Stimulated activated CD4-positive, alpha-beta T cell treated with anti-CD3 and anti-CD28 coated beads, Interleukin-1b, Interleukin-23, amount 100 ng/mL, for 4 hours (primary cell): ENCODE data around the gene AGPAT2.

Experiments used
- DNase-seq, 2 donors: peaks; one replicate each; pipeline ENCODE4 v3.0.0-alpha.2; 2020; ENCODE audit warnings: low read depth in 2 of 2

AGPAT2 gene

DNA sequence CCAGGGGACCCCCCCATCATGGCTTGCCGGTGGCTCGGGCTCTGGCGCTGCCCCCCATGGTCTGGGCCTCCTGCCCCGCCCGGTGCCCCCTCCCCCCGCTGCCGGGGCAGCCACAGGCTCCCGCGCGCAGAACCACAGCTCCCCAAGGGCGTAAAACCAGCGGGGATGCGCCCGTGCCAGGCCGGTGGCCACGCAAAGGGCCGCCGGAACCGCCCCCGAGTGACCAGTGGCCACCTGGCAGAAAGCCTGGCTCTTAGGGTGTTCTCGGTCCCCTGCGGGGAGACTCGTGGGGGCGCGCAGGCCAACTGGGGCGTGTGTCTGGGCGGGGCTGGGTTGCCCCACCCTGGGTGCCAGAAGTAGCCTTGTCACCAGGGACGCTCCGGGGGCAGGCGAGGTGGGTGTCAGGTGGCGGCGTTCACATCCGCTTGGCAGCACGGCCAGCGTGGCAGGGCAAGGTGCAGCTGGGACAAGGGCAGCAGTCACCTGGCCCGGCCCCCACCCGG is 515 bp upstream of the AGPAT2 start:
- DNase-seq, result no peak

- DNase-seq, result no peak
These were observed 793 bp downstream of the AGPAT2 start for GRCh38 chr9:136686534-136686793.

- no peak for DNase-seq
These were observed 1.3 kb downstream of the AGPAT2 start for GRCh38 chr9:136685790-136686533.

- DNase-seq, result no peak
These were observed 2.0 kb downstream of the AGPAT2 start for GRCh38 chr9:136685216-136685615.

GRCh38 chr9:136684799-136685198 is 2.5 kb downstream of the AGPAT2 start:
- DNase-seq, result no peak

DNA sequence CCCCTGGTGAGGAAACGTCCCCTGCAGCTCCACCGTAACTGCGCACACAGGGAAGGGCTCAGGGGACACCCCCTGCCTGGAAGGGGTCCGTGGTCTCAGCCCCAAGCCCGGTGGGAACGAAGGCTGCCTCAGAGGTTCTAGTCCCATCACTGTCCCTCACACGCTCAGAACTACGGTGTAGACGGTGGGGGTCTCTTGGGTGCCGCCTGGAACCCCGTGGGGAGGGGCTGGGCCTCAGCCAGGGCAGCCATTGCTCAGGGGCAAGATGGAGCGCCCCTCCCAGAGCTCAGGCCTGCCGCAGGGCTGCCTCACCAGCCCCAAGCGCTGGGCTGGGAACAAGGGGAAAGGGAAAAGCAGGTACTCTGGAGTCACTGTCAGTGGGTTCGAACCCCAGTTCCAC is 2.9 kb downstream of the AGPAT2 start:
- DNase-seq, result no peak

DNA sequence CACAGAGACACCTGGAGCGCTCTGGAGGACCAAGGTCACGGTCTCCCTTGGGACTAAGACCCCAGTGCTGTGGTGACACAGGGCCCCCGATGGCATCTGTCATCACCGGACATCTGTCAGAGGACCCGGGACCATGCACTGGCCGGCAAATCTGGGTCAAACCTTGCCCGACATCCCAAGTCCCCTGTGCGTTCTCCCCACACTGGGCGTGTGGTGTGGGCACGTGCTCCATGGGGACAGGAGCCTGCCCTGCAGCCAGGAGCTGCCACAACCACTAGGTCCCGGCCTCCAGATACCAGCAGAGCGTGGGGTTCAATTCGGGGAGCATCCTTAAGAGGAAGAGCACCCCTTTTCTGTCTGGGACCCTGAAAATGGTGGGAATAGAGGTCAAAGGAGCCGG is 3.5 kb downstream of the AGPAT2 start:
- no peak for DNase-seq

DNA sequence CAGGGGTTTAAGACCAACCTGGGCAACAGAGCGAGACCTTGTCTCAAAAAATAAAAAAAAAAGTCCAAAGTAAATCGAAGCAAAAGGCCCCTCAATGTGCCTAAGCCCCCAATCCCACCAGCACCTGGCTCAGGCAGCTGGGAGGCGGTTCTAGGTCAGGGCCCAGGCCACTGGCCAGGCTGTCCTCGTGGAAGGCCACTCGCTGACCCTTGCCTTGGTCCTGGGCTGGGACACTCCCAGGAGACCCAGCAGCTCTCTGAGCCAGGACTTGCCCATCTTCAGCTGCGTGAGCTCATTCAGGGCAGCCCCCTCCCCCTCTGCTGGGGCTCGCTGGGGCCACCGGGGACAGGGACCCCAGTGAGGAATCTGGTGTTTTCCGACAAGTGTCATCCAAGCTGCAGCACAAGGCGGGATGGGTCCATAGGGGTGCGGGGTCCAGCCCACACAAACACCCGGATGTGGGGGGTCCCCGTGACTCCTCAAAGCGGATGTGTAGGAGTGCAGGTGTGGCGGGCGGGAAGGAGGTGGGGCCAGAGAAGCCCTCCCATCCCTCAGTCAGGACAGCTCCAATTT is 4.0 kb downstream of the AGPAT2 start:
- no peak for DNase-seq

GRCh38 chr9:136682710-136683109 is 4.5 kb downstream of the AGPAT2 start:
- no peak for DNase-seq

DNA sequence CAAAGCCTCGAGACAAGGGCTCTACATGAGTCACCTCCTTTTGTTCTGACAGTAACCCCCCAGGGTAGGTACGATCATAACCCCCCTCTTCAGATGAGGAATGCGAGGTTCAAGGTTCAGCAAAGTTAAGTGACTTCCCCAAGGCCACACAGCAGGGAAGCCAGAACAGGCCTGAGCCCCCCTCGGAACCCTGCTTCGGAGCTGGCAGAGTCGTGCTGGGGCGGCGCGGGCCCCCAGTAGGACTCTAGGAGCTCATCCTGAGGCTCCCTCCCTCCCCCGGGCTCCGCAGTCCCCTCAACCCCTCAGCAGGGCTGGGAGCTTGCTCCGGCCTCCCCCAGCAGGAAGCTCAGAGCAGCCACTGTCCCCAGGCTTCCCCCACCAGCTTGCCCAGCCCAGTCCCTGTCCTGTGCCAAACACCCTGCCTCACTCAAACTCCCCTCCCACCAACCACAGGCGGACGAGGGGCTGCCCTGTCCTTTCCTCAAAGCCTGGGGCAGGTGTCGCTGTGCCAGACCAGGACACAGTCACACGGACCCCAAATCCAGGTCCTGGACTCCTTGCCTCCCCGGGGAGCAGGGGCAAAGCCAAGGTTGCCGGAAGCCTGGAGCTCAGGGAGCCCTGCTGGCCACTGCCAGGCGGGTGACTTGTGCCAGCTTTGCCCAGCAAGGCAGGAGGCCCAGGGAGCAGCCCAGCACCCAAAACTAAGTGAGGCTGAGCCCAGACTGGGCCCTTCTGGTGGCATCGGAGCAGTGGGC is 5.1 kb downstream of the AGPAT2 start:
- DNase-seq, result no peak

GRCh38 chr9:136681029-136681428 is 6.2 kb downstream of the AGPAT2 start:
- DNase-seq, result no peak

DNA sequence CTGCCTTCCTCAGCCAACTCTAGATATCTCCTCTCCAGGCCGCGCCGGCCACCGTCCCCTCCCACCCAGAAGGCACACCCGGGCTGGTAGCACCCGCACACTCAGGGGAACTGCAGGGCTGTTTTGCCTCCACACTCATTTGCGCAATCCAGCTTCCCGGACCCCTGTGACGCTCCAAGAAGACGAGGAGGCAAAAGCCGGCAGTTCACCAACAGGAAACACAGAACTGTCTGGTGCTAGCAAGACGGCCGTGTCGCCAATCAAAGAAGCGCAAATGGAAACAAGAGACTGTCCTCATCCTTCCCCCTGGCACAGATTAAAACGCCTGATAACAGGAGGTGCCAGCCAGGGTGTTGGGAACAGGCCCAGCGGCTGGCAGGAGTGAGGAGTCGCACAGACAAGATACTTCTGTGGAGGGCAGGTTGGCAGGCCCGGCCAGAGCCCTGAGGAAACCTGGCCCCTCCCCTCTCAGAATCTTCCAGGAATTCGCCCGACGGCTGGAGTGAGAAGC is 7.8 kb downstream of the AGPAT2 start:
- no peak for DNase-seq

DNA sequence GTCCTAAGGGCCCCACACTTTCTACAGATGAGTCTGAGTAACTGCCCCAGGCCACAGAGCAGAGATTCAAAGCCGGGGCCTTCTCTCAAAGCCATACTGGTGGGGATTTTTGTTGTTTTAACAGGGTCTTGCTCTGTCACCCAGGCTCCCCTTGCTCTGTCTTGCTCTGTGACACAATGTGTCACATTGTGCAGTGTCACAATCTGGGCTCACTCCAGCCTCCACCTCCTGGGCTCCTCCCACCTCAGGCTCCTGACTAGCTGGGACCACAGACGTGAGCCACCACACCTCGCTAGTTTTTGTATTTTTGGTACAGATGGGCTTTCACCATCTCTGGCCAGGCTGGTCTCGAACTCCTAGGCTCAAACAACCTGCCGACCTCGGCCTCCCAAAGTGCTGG is 8.6 kb downstream of the AGPAT2 start:
- no peak for DNase-seq

DNA sequence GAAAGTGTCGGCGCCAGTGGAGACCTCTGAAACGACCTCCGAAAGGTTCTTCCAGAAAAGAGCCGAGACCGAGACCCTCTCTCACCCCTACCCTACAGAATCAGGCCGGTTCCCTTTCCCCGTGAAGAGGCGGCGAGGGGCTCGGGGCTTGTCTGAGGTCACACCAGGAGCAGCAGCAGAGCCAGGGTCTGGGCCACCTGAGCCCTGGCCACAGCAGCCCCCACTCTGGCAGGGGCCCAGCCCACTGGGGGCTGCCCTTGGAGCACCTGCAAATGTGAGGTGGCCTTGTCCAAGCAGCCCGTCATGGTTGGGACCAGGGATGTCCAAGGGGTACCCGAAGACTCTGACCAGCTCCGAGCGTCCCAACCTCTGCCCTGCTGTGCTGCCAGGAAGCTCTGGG is 9.2 kb downstream of the AGPAT2 start:
- DNase-seq, result no peak

- DNase-seq, result no peak
These were observed 10.2 kb downstream of the AGPAT2 start for GRCh38 chr9:136676920-136677686.

- no peak for DNase-seq
These were observed 10.9 kb downstream of the AGPAT2 start for GRCh38 chr9:136676297-136676794.

DNA sequence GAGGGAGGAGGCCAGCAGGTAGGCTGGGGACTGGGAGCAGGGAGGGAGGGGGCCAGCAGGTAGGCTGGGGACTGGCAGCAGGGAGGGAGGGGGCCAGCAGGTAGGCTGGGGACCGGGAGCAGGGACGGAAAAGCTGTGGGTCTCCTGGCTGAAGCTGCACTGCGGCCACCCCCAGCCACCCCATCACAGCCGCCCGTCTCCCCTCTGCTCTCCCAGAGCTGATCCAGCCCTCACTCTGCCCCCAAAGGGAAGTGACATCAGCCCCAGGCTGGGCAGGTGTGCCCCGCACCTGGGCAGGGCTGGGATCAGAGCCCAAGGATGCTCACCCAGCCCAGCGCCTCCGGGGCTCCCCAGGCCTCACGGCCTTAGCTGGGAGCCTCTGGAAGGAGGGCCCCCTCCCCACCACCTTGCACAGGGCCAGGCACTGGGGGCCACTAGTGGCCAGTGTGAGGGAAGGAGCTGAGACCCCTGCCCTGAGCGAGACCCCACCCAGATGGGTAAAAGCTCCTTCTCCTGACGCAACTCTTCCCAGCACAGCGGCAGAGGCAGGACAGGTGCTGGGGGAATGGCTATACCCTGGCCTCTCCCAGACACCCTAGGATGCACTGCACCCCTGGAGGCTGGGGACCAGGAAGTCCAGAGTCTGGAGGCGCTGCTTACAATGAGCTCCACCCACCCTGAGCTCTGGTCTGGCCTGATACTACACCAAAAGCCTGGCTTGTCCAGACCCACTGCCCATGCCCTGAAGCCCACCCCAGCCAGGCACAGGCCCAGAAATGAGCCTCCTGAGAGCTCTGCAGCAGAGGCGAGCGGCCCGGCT is 11.6 kb downstream of the AGPAT2 start:
- DNase-seq, result no peak

DNA sequence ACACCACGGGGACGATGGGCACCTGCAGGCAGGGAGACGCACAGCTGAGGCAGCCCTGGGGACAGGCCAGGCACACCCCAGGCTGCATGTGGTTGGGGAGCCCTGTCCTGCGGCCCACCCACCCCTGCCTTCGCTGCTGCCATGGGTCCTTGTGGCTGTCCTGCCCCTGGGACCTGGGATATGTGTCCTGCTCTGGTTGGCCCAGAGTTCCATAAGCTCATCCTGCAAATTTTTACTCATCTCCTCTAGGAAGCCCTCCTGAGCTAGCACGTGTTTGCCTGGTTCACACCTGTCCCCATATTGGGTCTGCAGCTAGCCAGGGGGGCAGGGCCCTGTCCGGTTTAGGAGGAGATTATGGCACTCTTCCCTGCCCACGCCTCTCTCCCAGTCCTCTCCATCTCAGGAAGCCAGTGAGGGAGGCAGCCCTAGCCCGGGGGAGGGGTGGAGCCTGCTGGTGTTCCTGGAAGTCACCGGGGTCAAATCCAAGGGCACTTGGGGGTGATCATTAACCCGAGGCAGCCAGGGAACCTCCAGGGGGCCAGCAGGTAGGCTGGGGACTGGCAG is 12.4 kb downstream of the AGPAT2 start:
- DNase-seq, result no peak

DNA sequence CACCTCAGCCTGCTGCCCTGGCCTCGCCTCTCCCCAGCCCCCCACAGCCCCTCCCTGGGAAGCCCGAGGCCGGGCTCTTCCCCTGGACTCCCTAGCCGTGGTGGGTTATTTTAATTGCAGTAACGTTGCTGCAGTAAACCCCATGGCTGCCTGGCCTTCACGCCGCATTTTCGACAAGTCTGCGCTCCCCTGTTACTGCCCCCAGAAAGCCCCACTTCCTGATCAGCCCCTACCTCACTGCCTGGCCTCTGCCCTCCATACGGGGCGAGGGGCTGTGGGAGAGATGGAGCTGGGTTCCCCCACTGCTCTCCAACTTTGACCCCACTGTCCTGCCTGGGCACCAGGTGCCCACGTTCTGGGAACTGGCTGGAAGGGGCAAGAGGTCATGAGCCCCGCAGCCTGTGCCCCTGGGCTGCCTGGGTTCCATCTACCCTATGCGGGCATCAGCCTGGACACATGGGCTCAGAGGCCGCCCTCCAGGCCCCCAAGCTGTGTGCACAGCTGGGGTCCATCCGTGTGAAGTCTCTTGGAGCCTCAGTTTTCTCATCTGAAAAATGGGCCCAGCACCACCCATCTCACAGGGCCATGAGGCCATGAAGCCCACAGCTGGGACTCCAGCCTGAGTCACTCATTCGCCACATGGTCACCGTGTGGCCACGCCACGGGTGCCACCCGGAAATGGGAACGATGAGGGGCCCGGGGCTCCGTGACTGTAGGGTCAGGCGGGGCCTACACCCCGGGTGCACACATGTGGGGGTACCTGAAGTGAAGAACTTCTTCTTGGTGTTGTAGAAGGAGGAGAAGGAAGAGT is 13.1 kb downstream of the AGPAT2 start:
- DNase-seq, result no peak
